Bronchial epithelial cell (primary cell): ENCODE results near the gene BEGAIN. TPM values are rescaled to one million over a fixed set of nuclear protein-coding genes. Genes with fewer than 3 reads are reported as not detected.

Experiments used
- DNase-seq: peaks from one replicate; pipeline ENCODE4 v3.0.0-alpha.2; 2010; ENCODE audit warnings: low read depth
- FAIRE-seq: peaks from 2 replicates; lab custom pipeline; 2011; peaks lifted over from hg19 to GRCh38; lab: Jason Lieb, UNC
- H3K27me3 ChIP-seq: 2 replicates; pipeline ENCODE4 v1.5.1; 2011; ENCODE audit warnings: low read length; ENCODE audit not compliant: control insufficient read depth, insufficient read depth
- H3K36me3 ChIP-seq: 2 replicates; pipeline ENCODE4 v1.5.1; 2011; ENCODE audit warnings: low read length; ENCODE audit not compliant: control insufficient read depth, insufficient read depth
- H3K4me3 ChIP-seq: 2 replicates; pipeline ENCODE4 v1.5.1; 2011; ENCODE audit warnings: mild to moderate bottlenecking, low read depth, low read length, control low read depth
- CTCF ChIP-seq: IDR thresholded peaks from 2 replicates; pipeline ENCODE4 v1.5.1; 2011; ENCODE audit warnings: mild to moderate bottlenecking, moderate library complexity, low read length, control low read depth, inconsistent platforms; ENCODE audit not compliant: insufficient read depth, severe bottlenecking
- total RNA-seq: library from RNA; depleted of rRNA; stranded (reverse); fragments of >200 nt; gene quantifications from 2 replicates; pipeline ENCODE4 v1.2.1, GENCODE V29; 2014

Gene BEGAIN
- total RNA-seq, 1 donor from 2014 or later = 1.1 TPM

- no peak for DNase-seq
- FAIRE-seq = no peak
- no peak for TF ChIP-seq CTCF
Observed at GRCh38 chr14:100536721-100537445, 50.3 kb downstream of the BEGAIN start.

GRCh38 chr14:100536121-100536510 lies 51.1 kb downstream of the BEGAIN start:
- DNase-seq (no peak), FAIRE-seq (no peak)
- no peak overlapping the region for H3K4me3 ChIP-seq
- H3K27me3 ChIP-seq = no peaks in the 10 kb centered on the region
- H3K36me3 ChIP-seq = no peaks in the 10 kb centered on the region
- no peak for TF ChIP-seq CTCF

More at GRCh38 chr14:100536721-100537445, 50.3 kb downstream of the BEGAIN start:
- Histone ChIP-seq H3K36me3 (no peaks in the 10 kb centered on the region), H3K27me3 (no peaks in the 10 kb centered on the region), H3K4me3 (no peak overlapping the region)

GRCh38 chr14:100535287-100536120 lies 51.7 kb downstream of the BEGAIN start:
- Histone ChIP-seq H3K27me3 (no peaks in the 10 kb centered on the region), H3K36me3 (no peaks in the 10 kb centered on the region), H3K4me3 (no peak overlapping the region)
- DNase-seq (no peak), FAIRE-seq (no peak)
- no peak for TF ChIP-seq CTCF

GRCh38 chr14:100534528-100535286 lies 52.5 kb downstream of the BEGAIN start:
- no peak overlapping the region for H3K4me3 ChIP-seq
- no peak for TF ChIP-seq CTCF
- no peaks in the 10 kb centered on the region for H3K36me3 ChIP-seq
- FAIRE-seq = no peak
- H3K27me3 ChIP-seq = no peaks in the 10 kb centered on the region
- DNase-seq = no peak

GRCh38 chr14:100533656-100534485 lies 53.3 kb downstream of the BEGAIN start:
- TF ChIP-seq CTCF = no peak
- no peak for FAIRE-seq
- no peak for DNase-seq

More at GRCh38 chr14:100533656-100534485, 53.3 kb downstream of the BEGAIN start:
- H3K4me3 ChIP-seq = no peak overlapping the region
- H3K36me3 ChIP-seq = no peaks in the 10 kb centered on the region
- H3K27me3 ChIP-seq = no peaks in the 10 kb centered on the region
